ENCODE measurements around the gene TMPRSS11F.
"Not testable (repeated sequence)": the region's sequence is repeated elsewhere in the genome, so short reads cannot be mapped to it uniquely, and the experiment has no call there.

TMPRSS11F gene

GRCh38 chr4:68129793-68130192 lies at the start of gene TMPRSS11F:
Gene TMPRSS11F (minus strand): TSS chr4:68129869. CDS start chr4:68129820, 49 bp downstream.
- H3K4me3 Mint-ChIP-seq: no peak within 1 kb of the TSS
- no peaks in the 10 kb centered on the region for H3K4me1 Mint-ChIP-seq (ENCODE audit: low read depth)
- no peaks in the 10 kb centered on the region for H3K36me3 Mint-ChIP-seq (ENCODE audit: low read depth)
- H3K27ac Mint-ChIP-seq: no peak within 1 kb of the TSS
- no peaks in the 10 kb centered on the region for H3K27me3 Mint-ChIP-seq (ENCODE audit: low read depth)
- H3K9me3 Mint-ChIP-seq: no peaks in the 10 kb centered on the region

GRCh38 chr4:68176904-68177303 lies 47.2 kb upstream of the TMPRSS11F start:
- Mint-ChIP-seq H3K36me3 (ENCODE audit: low read depth) (no peaks in the 10 kb centered on the region), H3K27me3 (ENCODE audit: low read depth) (peaks cover 3% of the 10 kb centered on the region), H3K4me3 (no peak overlapping the region), H3K27ac (no peak overlapping the region), H3K9me3 (no peaks in the 10 kb centered on the region), H3K4me1 (ENCODE audit: low read depth) (no peaks in the 10 kb centered on the region)

- Mint-ChIP-seq H3K27me3 (ENCODE audit: low read depth) (peaks cover 3% of the 10 kb centered on the region), H3K36me3 (ENCODE audit: low read depth) (no peaks in the 10 kb centered on the region), H3K27ac (no peak overlapping the region), H3K4me1 (ENCODE audit: low read depth) (no peaks in the 10 kb centered on the region), H3K4me3 (no peak overlapping the region), H3K9me3 (no peaks in the 10 kb centered on the region)
Observed at GRCh38 chr4:68176500-68176899, 46.8 kb upstream of the TMPRSS11F start.

- H3K27me3 Mint-ChIP-seq (ENCODE audit: low read depth): peaks cover 3% of the 10 kb centered on the region
- no peaks in the 10 kb centered on the region for H3K9me3 Mint-ChIP-seq
- no peaks in the 10 kb centered on the region for H3K4me1 Mint-ChIP-seq (ENCODE audit: low read depth)
- H3K4me3 Mint-ChIP-seq: no peak overlapping the region
- no peak overlapping the region for H3K27ac Mint-ChIP-seq
- H3K36me3 Mint-ChIP-seq (ENCODE audit: low read depth): no peaks in the 10 kb centered on the region
Observed at GRCh38 chr4:68175562-68176155, 46.0 kb upstream of the TMPRSS11F start.

- H3K27me3 Mint-ChIP-seq (ENCODE audit: low read depth); H3K4me3 Mint-ChIP-seq; H3K4me1 Mint-ChIP-seq (ENCODE audit: low read depth); H3K36me3 Mint-ChIP-seq (ENCODE audit: low read depth); H3K27ac Mint-ChIP-seq; H3K9me3 Mint-ChIP-seq: not testable (repeated sequence)
Observed at GRCh38 chr4:68174389-68174788, 44.7 kb upstream of the TMPRSS11F start.

GRCh38 chr4:68172147-68172546 lies 42.5 kb upstream of the TMPRSS11F start:
- not testable (repeated sequence) for H3K27me3 Mint-ChIP-seq (ENCODE audit: low read depth); H3K27ac Mint-ChIP-seq; H3K9me3 Mint-ChIP-seq; H3K4me1 Mint-ChIP-seq (ENCODE audit: low read depth); H3K36me3 Mint-ChIP-seq (ENCODE audit: low read depth); H3K4me3 Mint-ChIP-seq

- Mint-ChIP-seq H3K4me1 (ENCODE audit: low read depth) (no peaks in the 10 kb centered on the region), H3K36me3 (ENCODE audit: low read depth) (no peaks in the 10 kb centered on the region), H3K4me3 (no peak overlapping the region), H3K9me3 (no peaks in the 10 kb centered on the region), H3K27ac (no peak overlapping the region), H3K27me3 (ENCODE audit: low read depth) (peaks cover 4% of the 10 kb centered on the region)
Observed at GRCh38 chr4:68167706-68168105, 38.0 kb upstream of the TMPRSS11F start.

- no peak overlapping the region for H3K27ac Mint-ChIP-seq
- H3K36me3 Mint-ChIP-seq (ENCODE audit: low read depth): no peaks in the 10 kb centered on the region
- no peaks in the 10 kb centered on the region for H3K4me1 Mint-ChIP-seq (ENCODE audit: low read depth)
- no peaks in the 10 kb centered on the region for H3K9me3 Mint-ChIP-seq
- no peak overlapping the region for H3K4me3 Mint-ChIP-seq
- H3K27me3 Mint-ChIP-seq (ENCODE audit: low read depth): peaks cover 4% of the 10 kb centered on the region
Observed at GRCh38 chr4:68167166-68167565, 37.5 kb upstream of the TMPRSS11F start.

- Mint-ChIP-seq H3K4me1 (ENCODE audit: low read depth) (no peaks in the 10 kb centered on the region), H3K27ac (no peak overlapping the region), H3K36me3 (ENCODE audit: low read depth) (no peaks in the 10 kb centered on the region), H3K27me3 (ENCODE audit: low read depth) (no peaks in the 10 kb centered on the region), H3K9me3 (no peaks in the 10 kb centered on the region), H3K4me3 (no peak overlapping the region)
Observed at GRCh38 chr4:68163754-68164153, 34.1 kb upstream of the TMPRSS11F start.

GRCh38 chr4:68162196-68162595 lies 32.5 kb upstream of the TMPRSS11F start:
- Mint-ChIP-seq H3K27ac (no peak overlapping the region), H3K4me3 (no peak overlapping the region), H3K27me3 (ENCODE audit: low read depth) (no peaks in the 10 kb centered on the region), H3K9me3 (no peaks in the 10 kb centered on the region), H3K4me1 (ENCODE audit: low read depth) (no peaks in the 10 kb centered on the region), H3K36me3 (ENCODE audit: low read depth) (no peaks in the 10 kb centered on the region)

GRCh38 chr4:68152411-68152810 lies 22.7 kb upstream of the TMPRSS11F start:
- Mint-ChIP-seq H3K27ac (no peak overlapping the region), H3K36me3 (ENCODE audit: low read depth) (no peaks in the 10 kb centered on the region), H3K27me3 (ENCODE audit: low read depth) (no peaks in the 10 kb centered on the region), H3K9me3 (no peaks in the 10 kb centered on the region), H3K4me3 (no peak overlapping the region), H3K4me1 (ENCODE audit: low read depth) (no peaks in the 10 kb centered on the region)

GRCh38 chr4:68148800-68149685 lies 19.4 kb upstream of the TMPRSS11F start:
- no peak overlapping the region for H3K4me3 Mint-ChIP-seq
- H3K27ac Mint-ChIP-seq: no peak overlapping the region
- no peaks in the 10 kb centered on the region for H3K9me3 Mint-ChIP-seq

GRCh38 chr4:68147079-68147478 lies 17.4 kb upstream of the TMPRSS11F start:
- H3K4me3 Mint-ChIP-seq: no peak overlapping the region
- no peaks in the 10 kb centered on the region for H3K9me3 Mint-ChIP-seq
- H3K27me3 Mint-ChIP-seq (ENCODE audit: low read depth): no peaks in the 10 kb centered on the region
- no peaks in the 10 kb centered on the region for H3K4me1 Mint-ChIP-seq (ENCODE audit: low read depth)
- no peaks in the 10 kb centered on the region for H3K36me3 Mint-ChIP-seq (ENCODE audit: low read depth)
- no peak overlapping the region for H3K27ac Mint-ChIP-seq

More at GRCh38 chr4:68148800-68149685, 19.4 kb upstream of the TMPRSS11F start:
- no peaks in the 10 kb centered on the region for H3K27me3 Mint-ChIP-seq (ENCODE audit: low read depth)
- H3K4me1 Mint-ChIP-seq (ENCODE audit: low read depth): no peaks in the 10 kb centered on the region
- H3K36me3 Mint-ChIP-seq (ENCODE audit: low read depth): no peaks in the 10 kb centered on the region

GRCh38 chr4:68145261-68145660 lies 15.6 kb upstream of the TMPRSS11F start:
- no peaks in the 10 kb centered on the region for H3K27me3 Mint-ChIP-seq (ENCODE audit: low read depth)
- H3K4me1 Mint-ChIP-seq (ENCODE audit: low read depth): no peaks in the 10 kb centered on the region
- no peak overlapping the region for H3K27ac Mint-ChIP-seq
- H3K4me3 Mint-ChIP-seq: no peak overlapping the region
- no peaks in the 10 kb centered on the region for H3K36me3 Mint-ChIP-seq (ENCODE audit: low read depth)
- no peaks in the 10 kb centered on the region for H3K9me3 Mint-ChIP-seq

- Mint-ChIP-seq H3K4me3 (no peak overlapping the region), H3K36me3 (ENCODE audit: low read depth) (no peaks in the 10 kb centered on the region), H3K9me3 (no peaks in the 10 kb centered on the region), H3K27ac (no peak overlapping the region), H3K27me3 (ENCODE audit: low read depth) (no peaks in the 10 kb centered on the region), H3K4me1 (ENCODE audit: low read depth) (no peaks in the 10 kb centered on the region)
Observed at GRCh38 chr4:68141852-68142251, 12.2 kb upstream of the TMPRSS11F start.
